Right ventricle myocardium inferior (tissue), 1 donor: ENCODE measurements around the gene MTREX. TPM values are rescaled to one million over a fixed set of nuclear protein-coding genes. Genes with fewer than 3 reads are reported as not detected.
A peak's percentile ranks its signal among the peaks of the same experiment; 100 is the strongest.

ENCODE experiments used
- ATAC-seq: fragments of 200-7000 bp; cut with Tn5 transposase; one replicate; pipeline ENCODE4 v1.9.1; 2020; ENCODE audit warnings: mild to moderate bottlenecking, moderate library complexity
- DNase-seq: peaks from one replicate; pipeline ENCODE4 v3.0.0; 2021; ENCODE audit errors: missing footprints
- intact Hi-C: fragments of 100-400 bp; cut with DNase I; formaldehyde crosslinking; loops from one replicate; pipeline ENCODE4 v1.11.0; 2022
- total RNA-seq: library from RNA; stranded (reverse); fragmentation: NEBNext Ultra II Directional; extraction: Animal tissue kit (Norgen Biotek cat#: 25700); gene quantifications from one replicate; pipeline ENCODE4 v1.2.1, GENCODE V29; 2021
- donor health status: DM: no; HTN: yes; CAD: no; lungs with severe emphysema.

Gene MTREX
- total RNA-seq, 1 donor from 2014 or later: 61.4 TPM

- no peak for DNase-seq
- intact Hi-C loops: no loop called here
- no peak for ATAC-seq
Observed at GRCh38 chr5:55411876-55412275, 104.1 kb downstream of the MTREX start.

GRCh38 chr5:55413644-55414043 is 105.9 kb downstream of the MTREX start:
- DNase-seq (no peak), ATAC-seq (no peak)
- intact Hi-C loops: no loop called here

DNA sequence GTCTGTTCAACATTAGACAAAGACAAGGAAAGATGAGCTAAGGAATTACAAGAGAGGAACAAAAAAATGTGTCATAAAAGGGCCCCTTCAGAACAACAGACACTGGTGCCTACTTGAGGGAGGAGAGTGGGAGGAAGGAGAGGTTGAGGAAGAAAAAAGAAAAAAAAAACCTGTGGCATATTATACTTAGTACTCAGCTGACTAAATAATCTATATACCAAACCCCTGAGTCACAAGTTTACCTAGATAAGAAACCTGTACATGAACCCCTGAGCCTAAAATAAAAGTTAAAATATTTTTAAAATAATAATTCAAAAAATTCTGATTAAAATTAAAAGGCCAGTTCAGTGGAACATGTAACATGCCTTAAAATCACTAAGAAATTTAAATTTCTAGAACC is 107.3 kb downstream of the MTREX start:
- intact Hi-C loops: loop anchor here (5.0 kb wide), 1 partner anchor 117 kb away; the partner anchor contains the start of gene PLPP1
- DNase-seq: no peak

GRCh38 chr5:55416306-55416705 is 108.5 kb downstream of the MTREX start:
- ATAC-seq (no peak), DNase-seq (no peak)
- intact Hi-C loops: loop anchor here (5.0 kb wide), 1 partner anchor 116 kb away; the partner anchor contains the start of gene PLPP1

More for the DNA sequence above, 107.3 kb downstream of the MTREX start:
- no peak for ATAC-seq

- ATAC-seq: peak; percentile 12
- DNase-seq: no peak
- intact Hi-C loops: loop anchor here (5.0 kb wide), 1 partner anchor 113 kb away; the partner anchor contains the start of gene PLPP1
Observed at GRCh38 chr5:55418994-55419968, 111.5 kb downstream of the MTREX start.

GRCh38 chr5:55421074-55421529 is 113.3 kb downstream of the MTREX start:
- intact Hi-C loops: no loop called here
- ATAC-seq: no peak
- DNase-seq: no peak

DNA sequence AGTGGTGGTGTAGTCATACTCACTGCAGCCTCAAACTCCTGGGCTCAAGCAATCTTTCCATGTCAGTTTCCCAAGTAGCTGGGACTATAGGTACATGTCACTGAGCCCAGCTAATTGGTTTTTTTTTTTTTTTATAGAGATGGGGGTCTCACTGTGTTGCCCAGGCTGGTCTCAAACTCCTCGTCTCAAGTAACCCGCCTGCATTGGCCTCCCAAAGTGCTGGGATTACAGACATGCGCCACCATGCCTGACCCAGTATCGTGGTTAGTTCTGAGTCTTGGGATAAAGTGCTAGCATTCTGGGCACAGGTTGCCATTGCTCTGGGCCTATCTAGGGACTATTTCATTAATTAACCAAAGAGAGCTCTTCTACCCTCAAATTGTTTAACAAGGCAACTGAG is 118.7 kb downstream of the MTREX start:
- ATAC-seq: no peak
- intact Hi-C loops: no loop called here
- DNase-seq: no peak

DNA sequence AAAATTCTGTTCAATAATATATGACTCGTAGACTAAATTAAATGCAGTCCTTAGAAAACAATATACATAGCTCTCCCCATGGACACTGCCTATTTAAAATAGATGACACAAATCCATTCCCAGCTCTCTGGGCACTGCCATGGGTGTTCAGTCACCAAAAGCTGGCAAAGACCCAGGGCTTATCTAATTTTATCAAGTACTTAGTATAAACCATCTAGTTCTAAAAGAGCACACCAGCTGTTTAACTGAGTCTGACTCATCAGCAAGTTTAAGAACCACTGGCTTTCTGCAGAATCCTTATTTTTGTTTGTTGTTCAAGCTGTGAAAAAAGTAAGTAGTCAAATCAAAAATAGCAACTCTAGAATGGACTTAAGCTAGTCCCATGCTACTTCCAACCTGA is 119.4 kb downstream of the MTREX start:
- no peak for DNase-seq
- peak; percentile 82 for ATAC-seq
- intact Hi-C loops: no loop called here

- ATAC-seq: no peak
- intact Hi-C loops: no loop called here
- DNase-seq: no peak
Observed at GRCh38 chr5:55429221-55429612, 121.4 kb downstream of the MTREX start.

DNA sequence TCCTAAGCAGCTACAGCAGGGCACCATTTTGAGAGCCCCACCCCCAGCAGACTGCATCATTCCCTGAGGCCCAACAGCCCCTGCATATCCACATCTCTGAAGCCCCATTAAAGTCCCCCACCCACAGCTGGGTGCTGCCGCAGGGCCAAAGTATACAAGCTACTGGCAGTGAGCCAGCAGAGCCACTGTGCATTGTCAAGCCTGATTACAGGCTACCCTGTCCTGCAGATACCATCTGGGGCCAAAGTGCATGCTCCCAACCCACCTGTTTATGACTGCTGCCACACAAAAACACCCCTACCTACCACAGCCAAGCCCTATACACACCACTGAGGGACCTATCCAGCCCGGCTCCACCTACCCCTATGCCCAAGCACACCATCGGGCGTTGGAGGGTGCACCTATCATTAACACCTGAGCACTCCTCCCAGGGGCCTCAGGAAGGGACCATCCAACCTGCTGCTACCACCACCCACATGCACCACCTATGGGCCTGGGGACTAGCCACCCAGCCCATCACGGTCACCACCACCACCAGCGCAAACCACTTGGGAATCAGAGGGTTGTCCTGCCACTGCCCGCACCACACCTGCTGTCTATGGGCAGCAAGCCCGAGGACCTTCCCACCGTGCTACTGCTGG is 121.9 kb downstream of the MTREX start:
- intact Hi-C loops: no loop called here
- ATAC-seq: no peak
- no peak for DNase-seq

- ATAC-seq (no peak), DNase-seq (no peak)
- intact Hi-C loops: no loop called here
Observed at GRCh38 chr5:55432549-55432948, 124.8 kb downstream of the MTREX start.

- DNase-seq: no peak
- intact Hi-C loops: loop anchor here (5.0 kb wide), 2 partner anchors 95 to 165 kb away; partner anchors contain the start of gene PLPP1
- no peak for ATAC-seq
Observed at GRCh38 chr5:55437452-55437851, 129.7 kb downstream of the MTREX start.

DNA sequence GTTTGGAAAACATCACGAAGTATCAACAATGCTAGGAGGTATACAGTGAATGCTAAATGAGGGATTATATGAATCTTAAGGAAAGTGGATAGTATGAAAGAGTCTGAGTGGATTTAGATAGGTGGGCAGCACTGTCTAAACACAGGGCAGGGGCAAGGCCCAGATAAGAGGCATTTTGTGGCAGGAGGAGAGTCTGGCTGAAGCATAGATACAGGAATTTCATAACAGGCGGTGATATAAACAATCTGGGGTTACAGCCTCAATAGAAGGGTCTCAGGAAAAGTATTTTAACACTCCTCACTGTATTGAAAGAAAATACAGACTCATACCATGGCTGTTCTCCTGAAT is 130.0 kb downstream of the MTREX start:
- ATAC-seq: peak; percentile 28
- no peak for DNase-seq
- intact Hi-C loops: loop anchor here (5.0 kb wide), 2 partner anchors 94 to 164 kb away; partner anchors contain the start of gene PLPP1

DNA sequence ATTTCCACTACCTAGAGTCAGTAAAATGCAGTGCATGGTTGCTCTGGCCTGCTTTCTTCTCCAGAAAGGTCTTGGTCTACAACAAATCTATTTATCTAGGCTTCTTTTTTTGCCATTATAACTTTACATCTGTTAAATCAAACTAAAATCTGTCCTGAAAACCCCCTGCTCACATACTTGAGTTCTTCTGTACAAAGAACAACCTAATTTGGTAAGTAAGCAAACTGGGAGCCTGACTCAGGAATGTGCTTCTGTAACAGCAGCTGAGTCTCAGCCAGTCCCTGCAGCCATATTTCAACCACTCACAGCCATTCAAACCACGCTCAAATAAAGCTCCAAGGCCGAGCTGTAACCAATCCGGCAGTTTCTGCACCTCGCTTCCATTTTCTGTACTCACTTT is 131.2 kb downstream of the MTREX start:
- intact Hi-C loops: loop anchor here (5.0 kb wide), 2 partner anchors 93 to 163 kb away; partner anchors contain the start of gene PLPP1
- DNase-seq (no peak), ATAC-seq (peak; percentile 16)

GRCh38 chr5:55440188-55440646 is 132.4 kb downstream of the MTREX start:
- no peak for DNase-seq
- no peak for ATAC-seq
- intact Hi-C loops: no loop called here

DNA sequence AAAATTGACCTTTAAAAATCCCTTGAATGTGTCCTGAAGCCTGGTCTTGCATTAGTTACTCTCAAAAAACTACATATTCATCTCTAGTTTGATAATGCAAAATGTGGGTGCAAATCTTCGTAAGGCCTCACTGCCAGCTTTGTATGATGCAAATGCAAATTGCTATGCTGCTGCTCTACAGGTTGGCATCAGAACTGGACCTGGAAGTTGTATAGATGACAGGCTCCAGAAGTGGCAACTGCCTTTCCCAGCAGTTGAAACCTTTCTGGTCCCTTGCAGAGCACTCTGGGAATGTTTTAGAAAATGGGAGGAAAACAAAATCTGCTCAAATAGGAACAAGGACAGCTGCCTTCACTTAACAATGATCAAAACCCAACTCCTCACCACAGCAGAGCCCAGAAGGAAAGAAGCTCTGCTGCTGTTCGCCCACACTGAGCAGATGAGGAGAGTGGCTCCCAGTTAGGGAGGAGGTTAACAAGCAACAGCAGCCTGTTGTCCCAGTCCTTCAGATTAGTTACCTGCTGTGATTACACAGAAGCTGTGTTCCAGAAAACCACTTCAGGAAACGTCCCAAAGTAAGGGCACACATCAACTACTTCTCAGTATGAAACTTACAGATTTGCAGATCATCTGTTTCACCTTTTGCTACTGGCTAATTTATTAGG is 133.4 kb downstream of the MTREX start:
- no peak for ATAC-seq
- intact Hi-C loops: no loop called here
- no peak for DNase-seq

GRCh38 chr5:55441954-55442353 is 134.2 kb downstream of the MTREX start:
- intact Hi-C loops: no loop called here
- no peak for DNase-seq
- ATAC-seq: no peak

- ATAC-seq (no peak), DNase-seq (no peak)
- intact Hi-C loops: no loop called here
Observed at GRCh38 chr5:55445791-55446190, 138.0 kb downstream of the MTREX start.
